GM23248 (cell line): ENCODE measurements around the gene PGS1.

Source experiments
- EZH2 ChIP-seq: fragments of 200-600 bp; sonication (generic); IDR thresholded peaks from 2 replicates; pipeline ENCODE4 v1.6.1; 2018; ENCODE audit warnings: antibody characterized with exemption, mild to moderate bottlenecking; ENCODE audit not compliant: insufficient read depth, poor library complexity, severe bottlenecking
- EZH2phosphoT487 ChIP-seq: fragments of 200-600 bp; sonication (generic); IDR thresholded peaks from 2 replicates; pipeline ENCODE4 v1.6.1; 2018; ENCODE audit warnings: antibody characterized with exemption, moderate library complexity, mild to moderate bottlenecking, low read depth; ENCODE audit not compliant: insufficient read depth

DNA sequence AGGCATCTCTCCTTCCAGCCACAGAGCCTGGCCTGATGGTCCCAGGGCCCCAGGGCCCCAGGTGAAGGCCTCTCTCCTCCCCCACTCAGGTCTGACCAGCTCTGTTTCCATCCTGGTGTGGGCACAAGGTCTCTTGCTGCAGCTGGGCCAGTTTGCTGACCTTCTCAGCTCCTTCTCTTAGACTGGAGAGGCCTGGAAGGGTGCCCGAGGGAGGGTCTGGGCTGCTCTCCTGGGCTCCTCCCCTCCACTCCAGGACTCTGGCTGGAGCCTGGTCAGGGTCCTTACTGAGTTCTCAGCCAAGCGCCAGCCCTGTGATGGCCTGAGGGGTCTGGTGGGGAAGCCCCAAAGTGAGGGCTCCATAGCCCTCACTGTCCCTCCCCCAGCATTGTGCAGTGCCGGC is 31.0 kb upstream of the PGS1 start:
- TF ChIP-seq EZH2 (no peak), EZH2phosphoT487 (no peak)
